Neural crest cell (in vitro differentiated cells): ENCODE data around the gene NTNG1. TPM values are rescaled to one million over a fixed set of nuclear protein-coding genes. Genes with fewer than 3 reads are reported as not detected.
A peak's percentile ranks its signal among the peaks of the same experiment; 100 is the strongest.

Source experiments
- DNase-seq: peaks from one replicate; pipeline ENCODE4 v3.0.0; 2021; ENCODE audit warnings: low read depth, mixed read lengths, low spot score
- H3K27ac Mint-ChIP-seq: one replicate; pipeline ENCODE4 v1.8.0; 2021; ENCODE audit warnings: mild to moderate bottlenecking, mixed read lengths; ENCODE audit not compliant: unreplicated experiment
- H3K27me3 Mint-ChIP-seq: 2 replicates; pipeline ENCODE4 v1.8.0; 2021; ENCODE audit warnings: low read depth, mild to moderate bottlenecking, mixed read lengths
- H3K36me3 Mint-ChIP-seq: 2 replicates; pipeline ENCODE4 v1.8.0; 2021; ENCODE audit warnings: low read depth, mild to moderate bottlenecking, mixed read lengths
- H3K4me1 Mint-ChIP-seq: 2 replicates; pipeline ENCODE4 v1.8.0; 2021; ENCODE audit warnings: mixed read lengths
- H3K4me3 Mint-ChIP-seq: one replicate; pipeline ENCODE4 v1.8.0; 2021; ENCODE audit warnings: mild to moderate bottlenecking, mixed read lengths
- H3K9me3 Mint-ChIP-seq: 2 replicates; pipeline ENCODE4 v1.8.0; 2021; ENCODE audit warnings: mixed read lengths
- total RNA-seq: library from RNA; stranded (reverse); gene quantifications from 2 replicates; pipeline ENCODE4 v1.2.1, GENCODE V29; 2021
- TF ChIP-seq, protein P1 (sequence below): fragments of 200-600 bp; sonication (generic); conservative IDR thresholded peaks from 2 replicates; pipeline ENCODE4 v1.5.0; 2021; ENCODE audit warnings: antibody characterized with exemption, mild to moderate bottlenecking

Gene NTNG1
- total RNA-seq, 1 donor from 2014 or later, result 1.1 TPM

DNA sequence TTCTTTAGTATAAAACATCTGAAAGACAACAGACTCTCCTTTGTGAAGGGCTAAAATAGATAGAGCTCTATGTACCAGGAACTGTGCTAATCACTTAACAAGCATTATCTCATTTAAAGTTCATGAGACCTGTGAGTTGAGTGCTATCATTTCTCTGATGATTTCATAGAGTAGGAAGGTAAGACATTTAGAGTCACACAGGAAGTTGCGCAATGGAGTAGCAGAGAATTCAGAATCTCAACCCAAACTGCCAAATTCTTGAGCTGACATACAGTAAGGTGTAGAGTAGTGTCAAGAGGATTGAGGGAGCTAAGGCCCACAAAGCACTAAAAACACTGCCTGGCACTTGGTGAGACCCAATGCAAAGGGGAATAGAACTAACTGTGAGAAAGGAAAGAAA is 384.3 kb downstream of the NTNG1 start:
- peaks cover 4% of the 10 kb centered on the region for H3K9me3 Mint-ChIP-seq
- no peak for DNase-seq
- TF ChIP-seq, protein P1, sequence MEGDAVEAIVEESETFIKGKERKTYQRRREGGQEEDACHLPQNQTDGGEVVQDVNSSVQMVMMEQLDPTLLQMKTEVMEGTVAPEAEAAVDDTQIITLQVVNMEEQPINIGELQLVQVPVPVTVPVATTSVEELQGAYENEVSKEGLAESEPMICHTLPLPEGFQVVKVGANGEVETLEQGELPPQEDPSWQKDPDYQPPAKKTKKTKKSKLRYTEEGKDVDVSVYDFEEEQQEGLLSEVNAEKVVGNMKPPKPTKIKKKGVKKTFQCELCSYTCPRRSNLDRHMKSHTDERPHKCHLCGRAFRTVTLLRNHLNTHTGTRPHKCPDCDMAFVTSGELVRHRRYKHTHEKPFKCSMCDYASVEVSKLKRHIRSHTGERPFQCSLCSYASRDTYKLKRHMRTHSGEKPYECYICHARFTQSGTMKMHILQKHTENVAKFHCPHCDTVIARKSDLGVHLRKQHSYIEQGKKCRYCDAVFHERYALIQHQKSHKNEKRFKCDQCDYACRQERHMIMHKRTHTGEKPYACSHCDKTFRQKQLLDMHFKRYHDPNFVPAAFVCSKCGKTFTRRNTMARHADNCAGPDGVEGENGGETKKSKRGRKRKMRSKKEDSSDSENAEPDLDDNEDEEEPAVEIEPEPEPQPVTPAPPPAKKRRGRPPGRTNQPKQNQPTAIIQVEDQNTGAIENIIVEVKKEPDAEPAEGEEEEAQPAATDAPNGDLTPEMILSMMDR, result no peak
- no peak overlapping the region for H3K4me3 Mint-ChIP-seq
- H3K27ac Mint-ChIP-seq, result no peak overlapping the region
- no peaks in the 10 kb centered on the region for H3K27me3 Mint-ChIP-seq
- peaks cover 16% of the 10 kb centered on the region for H3K4me1 Mint-ChIP-seq
- no peaks in the 10 kb centered on the region for H3K36me3 Mint-ChIP-seq

DNA sequence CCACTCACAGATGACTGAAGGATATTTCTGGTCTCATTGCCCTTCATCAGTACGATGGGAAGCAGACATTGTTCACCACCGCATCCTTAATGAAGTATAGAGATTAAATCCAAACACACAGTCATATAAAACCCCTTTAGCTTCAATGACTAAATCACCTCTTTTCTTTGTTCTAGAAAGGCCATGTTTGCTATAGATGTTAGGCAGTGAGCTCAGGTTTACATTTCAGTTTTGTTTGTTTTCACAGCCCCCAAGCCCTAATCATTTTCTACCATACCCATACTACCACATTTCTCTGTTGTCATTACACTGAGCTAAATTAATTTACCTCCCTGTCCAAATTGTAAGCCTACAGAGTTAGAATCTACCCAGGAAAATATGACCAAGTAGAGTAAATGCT is 385.1 kb downstream of the NTNG1 start:
- H3K4me3 Mint-ChIP-seq, result no peak overlapping the region
- H3K36me3 Mint-ChIP-seq, result no peaks in the 10 kb centered on the region
- H3K27me3 Mint-ChIP-seq, result no peaks in the 10 kb centered on the region
- peaks cover 16% of the 10 kb centered on the region for H3K4me1 Mint-ChIP-seq
- DNase-seq, result no peak
- TF ChIP-seq, protein P1, result no peak
- peaks cover 4% of the 10 kb centered on the region for H3K9me3 Mint-ChIP-seq
- no peak overlapping the region for H3K27ac Mint-ChIP-seq

DNA sequence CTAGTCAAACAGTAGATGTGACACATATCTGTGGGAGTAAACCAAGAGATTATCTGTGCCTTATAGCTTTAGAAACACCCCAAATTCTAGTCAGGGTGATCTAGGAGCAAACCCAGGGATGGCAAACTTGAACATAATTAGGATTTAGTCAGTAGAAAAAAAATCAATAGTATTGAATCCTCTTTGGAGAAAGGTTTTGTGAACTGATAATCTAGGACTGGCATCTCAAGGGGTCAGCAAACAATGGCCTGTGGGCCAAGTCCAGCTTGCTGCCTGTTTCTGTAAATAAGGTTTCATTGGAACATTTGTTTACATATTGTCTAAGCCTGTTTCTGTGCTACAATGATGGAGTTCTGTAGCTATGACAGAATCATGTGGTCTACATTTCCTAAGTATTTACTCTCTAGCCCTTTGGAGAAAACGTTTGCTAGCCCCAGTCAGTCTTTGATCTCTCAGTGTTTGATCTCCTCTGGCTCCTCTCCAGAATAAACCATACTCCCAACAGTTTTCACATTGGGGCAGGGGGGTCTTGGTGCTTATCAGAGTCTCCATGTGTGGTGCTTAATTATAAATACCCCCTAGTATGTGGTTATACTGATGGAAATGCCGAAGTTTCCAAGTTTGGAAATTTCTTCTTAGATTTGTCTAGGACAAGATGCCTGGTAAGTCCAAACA is 385.8 kb downstream of the NTNG1 start:
- peaks cover 16% of the 10 kb centered on the region for H3K4me1 Mint-ChIP-seq
- TF ChIP-seq, protein P1, result no peak
- H3K4me3 Mint-ChIP-seq, result no peak overlapping the region
- H3K9me3 Mint-ChIP-seq, result peaks cover 4% of the 10 kb centered on the region
- no peak for DNase-seq
- no peaks in the 10 kb centered on the region for H3K36me3 Mint-ChIP-seq
- no peaks in the 10 kb centered on the region for H3K27me3 Mint-ChIP-seq
- H3K27ac Mint-ChIP-seq, result no peak overlapping the region

DNA sequence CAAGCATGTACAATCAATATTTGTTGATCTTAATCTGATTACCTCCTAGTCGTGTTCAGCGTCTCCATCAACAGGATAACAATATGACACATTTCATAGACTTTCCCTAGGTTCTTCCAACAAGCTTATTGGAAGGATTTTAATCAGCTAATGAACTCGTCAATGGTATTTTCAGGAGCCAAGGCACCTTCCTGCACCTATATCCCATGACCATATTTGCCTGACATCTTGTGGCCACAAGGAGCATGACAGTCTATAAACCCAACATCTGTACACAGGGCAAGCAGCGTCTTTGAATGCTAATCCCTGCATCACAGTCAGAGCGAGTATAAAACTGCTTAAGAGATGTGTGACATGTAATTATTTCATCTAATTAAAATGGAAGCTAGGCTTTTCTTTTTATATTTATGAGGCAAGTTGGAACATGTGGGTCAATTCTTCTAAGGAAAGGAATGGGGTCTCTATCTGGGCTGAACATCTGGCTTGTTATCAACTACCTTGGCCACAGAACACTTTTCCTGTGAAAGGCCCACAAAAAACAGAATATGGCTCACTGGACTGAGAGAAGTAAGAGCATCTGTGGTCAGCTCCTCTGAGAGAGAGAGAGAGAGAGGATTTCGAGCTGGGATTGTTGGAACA is 388.8 kb downstream of the NTNG1 start:
- H3K9me3 Mint-ChIP-seq, result no peaks in the 10 kb centered on the region
- no peaks in the 10 kb centered on the region for H3K27me3 Mint-ChIP-seq
- peaks cover 10% of the 10 kb centered on the region for H3K4me1 Mint-ChIP-seq
- H3K36me3 Mint-ChIP-seq, result no peaks in the 10 kb centered on the region
- no peak overlapping the region for H3K4me3 Mint-ChIP-seq
- H3K27ac Mint-ChIP-seq, result no peak overlapping the region
- peak; percentile 2 for DNase-seq
- TF ChIP-seq, protein P1, result peak; percentile 86

DNA sequence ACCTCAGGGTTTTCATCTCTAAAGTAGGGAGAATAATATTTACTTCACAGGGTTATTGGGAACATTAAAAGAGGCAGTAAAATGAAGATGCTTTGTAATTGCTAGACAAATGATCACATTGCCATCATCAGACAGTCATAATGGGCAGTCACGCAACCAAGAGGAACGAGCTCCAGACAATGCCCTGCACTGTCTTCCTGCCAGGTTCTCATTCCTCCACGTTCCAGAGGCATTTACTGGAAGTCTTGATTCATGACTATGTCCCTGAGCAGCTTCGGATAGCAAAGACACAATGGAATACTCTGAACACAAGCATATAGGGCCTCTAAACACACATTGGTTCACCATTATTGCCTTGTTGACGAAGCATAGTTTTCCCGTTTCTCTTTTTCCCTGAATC is 389.7 kb downstream of the NTNG1 start:
- no peaks in the 10 kb centered on the region for H3K27me3 Mint-ChIP-seq
- TF ChIP-seq, protein P1, result no peak
- H3K36me3 Mint-ChIP-seq, result no peaks in the 10 kb centered on the region

More for the DNA sequence above, 389.7 kb downstream of the NTNG1 start:
- H3K27ac Mint-ChIP-seq, result no peak overlapping the region
- no peak for DNase-seq
- H3K9me3 Mint-ChIP-seq, result no peaks in the 10 kb centered on the region
- peaks cover 5% of the 10 kb centered on the region for H3K4me1 Mint-ChIP-seq
- H3K4me3 Mint-ChIP-seq, result no peak overlapping the region
